Measurements from ENCODE around the gene CSAD. TPM values are rescaled to one million over a fixed set of nuclear protein-coding genes. Genes with fewer than 3 reads are reported as not detected.
A peak's percentile ranks its signal among the peaks of the same experiment; 100 is the strongest.
"Not testable (repeated sequence)": the region's sequence is repeated elsewhere in the genome, so short reads cannot be mapped to it uniquely, and the experiment has no call there.

Gene CSAD
- total RNA-seq, 1 donor from 2014 or later = 24.3 TPM

- no peak for DNase-seq (ENCODE audit: low spot score)
- no peak for TF ChIP-seq CTCF (IDR thresholded peaks at IDR 0.05)
- no peak overlapping the region for H3K27ac Mint-ChIP-seq (ENCODE audit: unreplicated experiment)
- H3K36me3 Mint-ChIP-seq (ENCODE audit: low read depth) = peaks cover 21% of the 10 kb centered on the region
- no peaks in the 10 kb centered on the region for H3K9me3 Mint-ChIP-seq (ENCODE audit: low read depth)
- H3K4me1 Mint-ChIP-seq (ENCODE audit: low read depth) = peaks cover 43% of the 10 kb centered on the region
- H3K27me3 Mint-ChIP-seq (ENCODE audit: low read depth) = no peaks in the 10 kb centered on the region
- peak overlapping the region; percentile 90 for H3K4me3 Mint-ChIP-seq (ENCODE audit: unreplicated experiment)
Observed at GRCh38 chr12:53181935-53182334, 1.2 kb upstream of the CSAD start.

- DNase-seq (ENCODE audit: low spot score) = no peak
- Mint-ChIP-seq H3K4me3 (ENCODE audit: unreplicated experiment) (peak overlapping the region; percentile 90), H3K4me1 (ENCODE audit: low read depth) (peaks cover 43% of the 10 kb centered on the region), H3K36me3 (ENCODE audit: low read depth) (peaks cover 14% of the 10 kb centered on the region), H3K27me3 (ENCODE audit: low read depth) (no peaks in the 10 kb centered on the region), H3K9me3 (ENCODE audit: low read depth) (no peaks in the 10 kb centered on the region), H3K27ac (ENCODE audit: unreplicated experiment) (peak overlapping the region; percentile 86)
- peak; percentile 46 for TF ChIP-seq CTCF (IDR thresholded peaks at IDR 0.05)
Observed at GRCh38 chr12:53180931-53181645, 363 bp upstream of the CSAD start.

- no peak for TF ChIP-seq CTCF (IDR thresholded peaks at IDR 0.05)
- Mint-ChIP-seq H3K9me3 (ENCODE audit: low read depth) (no peaks in the 10 kb centered on the region), H3K4me1 (ENCODE audit: low read depth) (peaks cover 52% of the 10 kb centered on the region), H3K27ac (ENCODE audit: unreplicated experiment) (peak overlapping the region; percentile 94), H3K4me3 (ENCODE audit: unreplicated experiment) (peak overlapping the region; percentile 90), H3K27me3 (ENCODE audit: low read depth) (no peaks in the 10 kb centered on the region), H3K36me3 (ENCODE audit: low read depth) (peaks cover 4% of the 10 kb centered on the region)
- no peak for DNase-seq (ENCODE audit: low spot score)
Observed at GRCh38 chr12:53179687-53180219, 972 bp downstream of the CSAD start.

GRCh38 chr12:53178803-53179202 lies 1.9 kb downstream of the CSAD start:
- not testable (repeated sequence) for DNase-seq (ENCODE audit: low spot score); H3K36me3 Mint-ChIP-seq (ENCODE audit: low read depth); H3K27me3 Mint-ChIP-seq (ENCODE audit: low read depth); H3K4me3 Mint-ChIP-seq (ENCODE audit: unreplicated experiment); H3K27ac Mint-ChIP-seq (ENCODE audit: unreplicated experiment); H3K9me3 Mint-ChIP-seq (ENCODE audit: low read depth)
- H3K4me1 Mint-ChIP-seq (ENCODE audit: low read depth) = peaks cover 51% of the 10 kb centered on the region

GRCh38 chr12:53177447-53177846 lies 3.3 kb downstream of the CSAD start:
- peak; percentile 21 for DNase-seq (ENCODE audit: low spot score)
- H3K4me3 Mint-ChIP-seq (ENCODE audit: unreplicated experiment); H3K27ac Mint-ChIP-seq (ENCODE audit: unreplicated experiment); H3K9me3 Mint-ChIP-seq (ENCODE audit: low read depth); H3K36me3 Mint-ChIP-seq (ENCODE audit: low read depth); H3K27me3 Mint-ChIP-seq (ENCODE audit: low read depth): not testable (repeated sequence)
- H3K4me1 Mint-ChIP-seq (ENCODE audit: low read depth) = peaks cover 37% of the 10 kb centered on the region

GRCh38 chr12:53176750-53177149 lies 4.0 kb downstream of the CSAD start:
- Mint-ChIP-seq H3K4me3 (ENCODE audit: unreplicated experiment) (no peak overlapping the region), H3K4me1 (ENCODE audit: low read depth) (peaks cover 33% of the 10 kb centered on the region), H3K27me3 (ENCODE audit: low read depth) (no peaks in the 10 kb centered on the region)

More at GRCh38 chr12:53176750-53177149, 4.0 kb downstream of the CSAD start:
- Mint-ChIP-seq H3K27ac (ENCODE audit: unreplicated experiment) (no peak overlapping the region), H3K9me3 (ENCODE audit: low read depth) (no peaks in the 10 kb centered on the region), H3K36me3 (ENCODE audit: low read depth) (peaks cover 2% of the 10 kb centered on the region)
- TF ChIP-seq CTCF (IDR thresholded peaks at IDR 0.05) = no peak
- no peak for DNase-seq (ENCODE audit: low spot score)

All from chondrocyte (in vitro differentiated cells).